ENCODE results near the gene TBP. TPM values are rescaled to one million over a fixed set of nuclear protein-coding genes. Genes with fewer than 3 reads are reported as not detected.

The TBP gene
- total and polyA plus RNA-seq, 2 donors (not counting 1 experiment from before 2014, with no cell fraction given), result 21.0 to 24.7 TPM

DNA sequence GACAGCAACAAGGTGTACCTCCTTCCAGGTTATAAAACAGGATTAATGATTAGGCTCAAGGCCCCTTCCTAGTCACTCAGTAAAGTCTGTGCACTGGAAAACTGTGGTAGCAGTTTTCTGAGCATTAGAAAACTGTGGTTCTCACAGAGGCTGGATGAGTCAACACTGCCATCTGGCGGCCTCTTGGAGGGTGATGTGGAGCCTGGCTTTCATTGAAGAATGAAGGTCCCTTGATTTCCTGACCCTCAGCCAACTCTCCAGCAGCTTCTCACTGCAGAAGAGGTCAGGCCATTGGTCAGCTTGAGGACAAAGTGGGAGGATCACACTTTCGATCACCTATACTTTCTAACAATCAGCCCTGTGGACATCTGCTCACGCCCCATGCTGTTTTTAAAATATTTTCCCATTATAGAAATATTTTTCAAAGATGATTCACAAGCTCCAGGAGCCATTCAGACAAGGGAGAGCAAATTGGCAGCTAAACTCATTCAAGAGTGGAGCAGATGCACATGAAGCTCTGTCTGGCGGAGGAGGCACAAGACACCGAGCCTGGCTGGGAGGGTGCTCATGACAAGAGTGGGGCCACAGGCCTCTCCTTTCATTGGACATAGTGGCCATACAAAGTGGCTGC, 24.2 kb upstream of the TBP start:
- ATAC-seq (ENCODE audit: low read depth) (peak; percentile 49), DNase-seq (peak; percentile 67)
- H3K9me3 ChIP-seq (ENCODE audit: control extremely low read depth in 1 of 3, control insufficient read depth in 2 of 3, insufficient read depth in 1 of 3, low read length in 2 of 3), result no peaks in the 10 kb centered on the region
- H3K4me1 Mint-ChIP-seq, result no peaks in the 10 kb centered on the region
- no peak overlapping the region for H3K4me2 ChIP-seq (replicated peaks; ENCODE audit: low read depth, low read length, poor library complexity, severe bottlenecking)
- H3K4me3 ChIP-seq (ENCODE audit: control extremely low read depth in 1 of 5, extremely low read depth in 1 of 5, insufficient read depth in 1 of 5, low read depth in 2 of 5, low read length in 4 of 5), result no peak overlapping the region
- no peak overlapping the region for H3K9ac ChIP-seq (ENCODE audit: low read length)
- H3K36me3 ChIP-seq (replicated peaks in 1 of 2; ENCODE audit: control extremely low read depth in 1 of 2, control insufficient read depth in 1 of 2, extremely low read depth in 1 of 2, insufficient read depth in 2 of 2, low read length in 1 of 2), result peaks cover 0 to 16% of the 10 kb centered on the region in 2 experiments
- no peak overlapping the region for H3K27ac Mint-ChIP-seq
- no peaks in the 10 kb centered on the region for H3K9me3 Mint-ChIP-seq (ENCODE audit: insufficient read depth)
- H3K79me2 ChIP-seq (ENCODE audit: control insufficient read depth, insufficient read depth, low read length), result no peaks in the 10 kb centered on the region
- H3K27me3 ChIP-seq (replicated peaks in 1 of 4; ENCODE audit: control extremely low read depth in 1 of 4, control insufficient read depth in 3 of 4, insufficient read depth in 4 of 4, low read length in 3 of 4), result no peaks in the 10 kb centered on the region
- TF ChIP-seq EZH2 (IDR thresholded peaks at IDR 0.05; ENCODE audit: borderline replicate concordance, insufficient read depth, low read depth, low read length, poor library complexity, severe bottlenecking), result no peak
- peak; percentile 83 for TF ChIP-seq CTCF (IDR thresholded peaks at IDR 0.05)
- CTCF ChIA-PET, result interaction anchor here (0.6 to 8.1 kb wide), 14 partner anchors 10 to 1637 kb away, joined by 3 to 56 read pairs (median 7); partner anchors contain the start of gene TBP
- no peak overlapping the region for H2AFZ ChIP-seq (ENCODE audit: insufficient read depth, low read depth, low read length, poor library complexity, severe bottlenecking)
- no peaks in the 10 kb centered on the region for H3K4me1 ChIP-seq (ENCODE audit: control insufficient read depth in 2 of 2, insufficient read depth in 2 of 2, low read length in 2 of 2)
- intact Hi-C loops (cut with micrococcal nuclease), result loop anchor here (1.0 kb wide), 3 partner anchors 699 to 1573 kb away; no protein-coding TSS in a partner anchor
- no peak overlapping the region for H3K4me3 Mint-ChIP-seq
- H3K27me3 Mint-ChIP-seq, result no peaks in the 10 kb centered on the region
- no peaks in the 10 kb centered on the region for H4K20me1 ChIP-seq (ENCODE audit: control insufficient read depth, insufficient read depth, low read length, poor library complexity, severe bottlenecking)
- POLR2A ChIA-PET, result no interaction called here
- no peak overlapping the region for H3K27ac ChIP-seq (ENCODE audit: low read length in 2 of 2)
- 58% methylated on average over 3 of the region's 5 CpGs for WGBS (ENCODE audit: insufficient coverage)

GRCh38 chr6:170532867-170533488, 21.2 kb upstream of the TBP start:
- no peak overlapping the region for H3K27ac Mint-ChIP-seq
- H2AFZ ChIP-seq (ENCODE audit: insufficient read depth, low read depth, low read length, poor library complexity, severe bottlenecking), result no peak overlapping the region
- H3K4me1 Mint-ChIP-seq, result no peaks in the 10 kb centered on the region
- H3K27ac ChIP-seq (ENCODE audit: low read length in 2 of 2), result no peak overlapping the region
- POLR2A ChIA-PET, result no interaction called here
- H3K4me3 Mint-ChIP-seq, result no peak overlapping the region
- no peak overlapping the region for H3K4me2 ChIP-seq (replicated peaks; ENCODE audit: low read depth, low read length, poor library complexity, severe bottlenecking)
- intact Hi-C loops (cut with micrococcal nuclease), result no loop called here
- no peak overlapping the region for H3K9ac ChIP-seq (ENCODE audit: low read length)
- H3K9me3 ChIP-seq (ENCODE audit: control extremely low read depth in 1 of 3, control insufficient read depth in 2 of 3, insufficient read depth in 1 of 3, low read length in 2 of 3), result no peaks in the 10 kb centered on the region
- H3K4me1 ChIP-seq (ENCODE audit: control insufficient read depth in 2 of 2, insufficient read depth in 2 of 2, low read length in 2 of 2), result no peaks in the 10 kb centered on the region
- 100% methylated on average over 1 of the region's 7 CpGs for WGBS (ENCODE audit: insufficient coverage)
- TF ChIP-seq EZH2 (IDR thresholded peaks at IDR 0.05; ENCODE audit: borderline replicate concordance, insufficient read depth, low read depth, low read length, poor library complexity, severe bottlenecking) (no peak), CTCF (IDR thresholded peaks at IDR 0.05) (no peak)
- no peaks in the 10 kb centered on the region for H3K27me3 Mint-ChIP-seq
- peaks cover 0 to 46% of the 10 kb centered on the region in 2 experiments for H3K36me3 ChIP-seq (replicated peaks in 1 of 2; ENCODE audit: control extremely low read depth in 1 of 2, control insufficient read depth in 1 of 2, extremely low read depth in 1 of 2, insufficient read depth in 2 of 2, low read length in 1 of 2)
- no peak overlapping the region for H3K4me3 ChIP-seq (ENCODE audit: control extremely low read depth in 1 of 5, extremely low read depth in 1 of 5, insufficient read depth in 1 of 5, low read depth in 2 of 5, low read length in 4 of 5)
- peaks cover 13% of the 10 kb centered on the region for H4K20me1 ChIP-seq (ENCODE audit: control insufficient read depth, insufficient read depth, low read length, poor library complexity, severe bottlenecking)
- CTCF ChIA-PET, result interaction anchor here (8.1 kb wide), 1 partner anchor 700 kb away, joined by 56 read pairs; no protein-coding TSS in a partner anchor
- no peaks in the 10 kb centered on the region for H3K79me2 ChIP-seq (ENCODE audit: control insufficient read depth, insufficient read depth, low read length)
- ATAC-seq (ENCODE audit: low read depth) (no peak), DNase-seq (no peak)
- H3K9me3 Mint-ChIP-seq (ENCODE audit: insufficient read depth), result no peaks in the 10 kb centered on the region
- no peaks in the 10 kb centered on the region for H3K27me3 ChIP-seq (replicated peaks in 1 of 4; ENCODE audit: control extremely low read depth in 1 of 4, control insufficient read depth in 3 of 4, insufficient read depth in 4 of 4, low read length in 3 of 4)

Data from B cell (primary cell).